SK-N-SH treated with all-trans-retinoic acid at 6 μM for 48 hours (cell line): ENCODE data around the gene S100A5.
"Not testable (repeated sequence)": the region's sequence is repeated elsewhere in the genome, so short reads cannot be mapped to it uniquely, and the experiment has no call there.

Source experiments
- ARNTL ChIP-seq: fragments of 450-650 bp; formaldehyde crosslinking; IDR thresholded peaks from 2 replicates; pipeline ENCODE4 v1.5.0; 2020; ENCODE audit warnings: low read depth, mild to moderate bottlenecking, moderate library complexity, borderline replicate concordance
- BACH2 ChIP-seq: fragments of 250-450 bp; sonication (Bioruptor Pico); IDR thresholded peaks from 2 replicates; pipeline ENCODE4 v1.9.0; 2021; ENCODE audit warnings: mild to moderate bottlenecking, borderline replicate concordance
- CSDC2 ChIP-seq: fragments of 250-450 bp; sonication (Bioruptor Pico); IDR thresholded peaks from 2 replicates; pipeline ENCODE4 v1.5.0; 2020; ENCODE audit warnings: mild to moderate bottlenecking, moderate library complexity
- CSRNP3 ChIP-seq: fragments of 250-450 bp; sonication (Bioruptor Pico); IDR thresholded peaks from 2 replicates; pipeline ENCODE4 v1.5.1; 2021; ENCODE audit warnings: mild to moderate bottlenecking, moderate library complexity
- ESRRG ChIP-seq: fragments of 250-450 bp; sonication (Bioruptor Pico); IDR thresholded peaks from 2 replicates; pipeline ENCODE4 v1.6.1; 2021; ENCODE audit warnings: mild to moderate bottlenecking
- ISL1 ChIP-seq: fragments of 250-450 bp; sonication (Bioruptor Pico); IDR thresholded peaks from 2 replicates; pipeline ENCODE4 v2.1.2; 2022; ENCODE audit warnings: mild to moderate bottlenecking, moderate library complexity
- OSR1 ChIP-seq: fragments of 250-450 bp; sonication (Bioruptor Pico); IDR thresholded peaks from 2 replicates; pipeline ENCODE4 v1.8.0; 2022; ENCODE audit warnings: moderate library complexity, mild to moderate bottlenecking, inconsistent platforms
- POU6F1 ChIP-seq: fragments of 250-450 bp; sonication (Bioruptor Pico); IDR thresholded peaks from 2 replicates; pipeline ENCODE4 v1.8.0; 2021; ENCODE audit warnings: low read depth, mild to moderate bottlenecking, moderate library complexity, borderline replicate concordance
- PPARA ChIP-seq: fragments of 250-450 bp; sonication (Bioruptor Pico); IDR thresholded peaks from 2 replicates; pipeline ENCODE4 v1.5.0; 2020; ENCODE audit warnings: mild to moderate bottlenecking, borderline replicate concordance
- RARB ChIP-seq: fragments of 250-450 bp; sonication (Bioruptor Pico); IDR thresholded peaks from 2 replicates; pipeline ENCODE4 v1.8.0; 2021; ENCODE audit warnings: mild to moderate bottlenecking, moderate library complexity
- ZNF565 ChIP-seq: fragments of 450-650 bp; formaldehyde crosslinking; conservative IDR thresholded peaks from 2 replicates; pipeline ENCODE4 v1.5.0; 2020; ENCODE audit warnings: low read depth, mild to moderate bottlenecking, moderate library complexity
- TF ChIP-seq, protein P1 (sequence below): fragments of 250-450 bp; sonication (Bioruptor Pico); IDR thresholded peaks from 2 replicates; pipeline ENCODE4 v1.8.0; 2020; ENCODE audit warnings: mild to moderate bottlenecking, moderate library complexity, borderline replicate concordance
- TF ChIP-seq, protein P2 (sequence below): fragments of 250-450 bp; sonication (Bioruptor Pico); IDR thresholded peaks from 2 replicates; pipeline ENCODE4 v1.5.1; 2020; ENCODE audit warnings: low read depth, mild to moderate bottlenecking, moderate library complexity

- not testable (repeated sequence) for TF ChIP-seq BACH2 (CRISPR knock-in tag); ISL1 (CRISPR knock-in tag); RARB; ARNTL (CRISPR knock-in tag); CSDC2; CSRNP3; ZNF565 (CRISPR knock-in tag); ESRRG (CRISPR knock-in tag); PPARA (CRISPR knock-in tag); OSR1; POU6F1 (CRISPR knock-in tag)
- TF ChIP-seq, protein P1, sequence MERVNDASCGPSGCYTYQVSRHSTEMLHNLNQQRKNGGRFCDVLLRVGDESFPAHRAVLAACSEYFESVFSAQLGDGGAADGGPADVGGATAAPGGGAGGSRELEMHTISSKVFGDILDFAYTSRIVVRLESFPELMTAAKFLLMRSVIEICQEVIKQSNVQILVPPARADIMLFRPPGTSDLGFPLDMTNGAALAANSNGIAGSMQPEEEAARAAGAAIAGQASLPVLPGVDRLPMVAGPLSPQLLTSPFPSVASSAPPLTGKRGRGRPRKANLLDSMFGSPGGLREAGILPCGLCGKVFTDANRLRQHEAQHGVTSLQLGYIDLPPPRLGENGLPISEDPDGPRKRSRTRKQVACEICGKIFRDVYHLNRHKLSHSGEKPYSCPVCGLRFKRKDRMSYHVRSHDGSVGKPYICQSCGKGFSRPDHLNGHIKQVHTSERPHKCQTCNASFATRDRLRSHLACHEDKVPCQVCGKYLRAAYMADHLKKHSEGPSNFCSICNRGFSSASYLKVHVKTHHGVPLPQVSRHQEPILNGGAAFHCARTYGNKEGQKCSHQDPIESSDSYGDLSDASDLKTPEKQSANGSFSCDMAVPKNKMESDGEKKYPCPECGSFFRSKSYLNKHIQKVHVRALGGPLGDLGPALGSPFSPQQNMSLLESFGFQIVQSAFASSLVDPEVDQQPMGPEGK (CRISPR knock-in tag) = not testable (repeated sequence)
- TF ChIP-seq, protein P2, sequence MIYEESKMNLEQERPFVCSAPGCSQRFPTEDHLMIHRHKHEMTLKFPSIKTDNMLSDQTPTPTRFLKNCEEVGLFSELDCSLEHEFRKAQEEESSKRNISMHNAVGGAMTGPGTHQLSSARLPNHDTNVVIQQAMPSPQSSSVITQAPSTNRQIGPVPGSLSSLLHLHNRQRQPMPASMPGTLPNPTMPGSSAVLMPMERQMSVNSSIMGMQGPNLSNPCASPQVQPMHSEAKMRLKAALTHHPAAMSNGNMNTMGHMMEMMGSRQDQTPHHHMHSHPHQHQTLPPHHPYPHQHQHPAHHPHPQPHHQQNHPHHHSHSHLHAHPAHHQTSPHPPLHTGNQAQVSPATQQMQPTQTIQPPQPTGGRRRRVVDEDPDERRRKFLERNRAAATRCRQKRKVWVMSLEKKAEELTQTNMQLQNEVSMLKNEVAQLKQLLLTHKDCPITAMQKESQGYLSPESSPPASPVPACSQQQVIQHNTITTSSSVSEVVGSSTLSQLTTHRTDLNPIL = not testable (repeated sequence)
Observed at GRCh38 chr1:153521808-153522207, 18.9 kb downstream of the S100A5 start.
